Measurements from ENCODE around the gene RWDD4.

The RWDD4 gene

DNA sequence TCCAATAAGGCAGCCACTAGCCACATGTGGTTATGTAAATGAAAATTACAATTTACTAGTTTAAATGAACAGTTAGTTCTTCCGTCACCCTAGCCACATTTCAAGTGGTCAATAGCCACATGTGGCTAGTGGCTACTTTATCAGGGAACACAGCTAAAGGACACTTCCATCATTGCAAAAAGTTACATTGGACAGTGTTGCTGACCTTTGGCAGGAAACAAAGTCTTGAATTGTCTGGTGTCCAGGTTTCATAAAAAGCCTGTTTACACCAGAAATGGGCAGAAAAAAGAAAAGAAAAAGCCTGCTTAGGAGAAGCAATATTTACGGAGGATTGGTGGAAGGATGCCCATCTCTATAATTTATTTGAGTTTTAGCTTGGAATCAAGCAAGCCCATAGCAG lies 38.6 kb downstream of the RWDD4 start:
- Histone ChIP-seq H3K36me3 (ENCODE audit: control insufficient read depth, insufficient read depth, low read length, severe bottlenecking) (no peaks in the 10 kb centered on the region), H3K9me3 (ENCODE audit: control insufficient read depth, low read length) (no peaks in the 10 kb centered on the region), H3K9ac (ENCODE audit: low read length) (no peak overlapping the region), H3K4me3 (ENCODE audit: low read length) (no peak overlapping the region), H3K4me1 (ENCODE audit: control insufficient read depth, insufficient read depth, low read length) (peaks cover 25% of the 10 kb centered on the region), H3K27me3 (replicated peaks; ENCODE audit: control insufficient read depth, insufficient read depth, low read length) (no peaks in the 10 kb centered on the region)
- DNase-seq (ENCODE audit: low read depth): no peak

- Histone ChIP-seq H3K4me3 (ENCODE audit: low read length) (peak overlapping the region; percentile 15), H3K27me3 (replicated peaks; ENCODE audit: control insufficient read depth, insufficient read depth, low read length) (no peaks in the 10 kb centered on the region), H3K9ac (ENCODE audit: low read length) (peak overlapping the region; percentile 22), H3K9me3 (ENCODE audit: control insufficient read depth, low read length) (no peaks in the 10 kb centered on the region), H3K4me1 (ENCODE audit: control insufficient read depth, insufficient read depth, low read length) (peaks cover 25% of the 10 kb centered on the region), H3K36me3 (ENCODE audit: control insufficient read depth, insufficient read depth, low read length, severe bottlenecking) (no peaks in the 10 kb centered on the region)
- DNase-seq (ENCODE audit: low read depth): no peak
Measured at GRCh38 chr4:183618681-183619080, 40.3 kb downstream of the RWDD4 start.

- no peaks in the 10 kb centered on the region for H3K36me3 ChIP-seq (ENCODE audit: control insufficient read depth, insufficient read depth, low read length, severe bottlenecking)
- no peak for DNase-seq (ENCODE audit: low read depth)
Measured at GRCh38 chr4:183617075-183617474, 41.9 kb downstream of the RWDD4 start.

GRCh38 chr4:183612329-183613250 lies 46.4 kb downstream of the RWDD4 start:
- Histone ChIP-seq H3K9ac (ENCODE audit: low read length) (no peak overlapping the region), H3K9me3 (ENCODE audit: control insufficient read depth, low read length) (no peaks in the 10 kb centered on the region), H3K36me3 (ENCODE audit: control insufficient read depth, insufficient read depth, low read length, severe bottlenecking) (no peaks in the 10 kb centered on the region), H3K4me3 (ENCODE audit: low read length) (no peak overlapping the region), H3K4me1 (ENCODE audit: control insufficient read depth, insufficient read depth, low read length) (peaks cover 12% of the 10 kb centered on the region), H3K27me3 (replicated peaks; ENCODE audit: control insufficient read depth, insufficient read depth, low read length) (no peaks in the 10 kb centered on the region)
- DNase-seq (ENCODE audit: low read depth): no peak

More at GRCh38 chr4:183617075-183617474, 41.9 kb downstream of the RWDD4 start:
- Histone ChIP-seq H3K9me3 (ENCODE audit: control insufficient read depth, low read length) (no peaks in the 10 kb centered on the region), H3K4me3 (ENCODE audit: low read length) (no peak overlapping the region), H3K9ac (ENCODE audit: low read length) (no peak overlapping the region), H3K27me3 (replicated peaks; ENCODE audit: control insufficient read depth, insufficient read depth, low read length) (no peaks in the 10 kb centered on the region), H3K4me1 (ENCODE audit: control insufficient read depth, insufficient read depth, low read length) (peaks cover 23% of the 10 kb centered on the region)

DNA sequence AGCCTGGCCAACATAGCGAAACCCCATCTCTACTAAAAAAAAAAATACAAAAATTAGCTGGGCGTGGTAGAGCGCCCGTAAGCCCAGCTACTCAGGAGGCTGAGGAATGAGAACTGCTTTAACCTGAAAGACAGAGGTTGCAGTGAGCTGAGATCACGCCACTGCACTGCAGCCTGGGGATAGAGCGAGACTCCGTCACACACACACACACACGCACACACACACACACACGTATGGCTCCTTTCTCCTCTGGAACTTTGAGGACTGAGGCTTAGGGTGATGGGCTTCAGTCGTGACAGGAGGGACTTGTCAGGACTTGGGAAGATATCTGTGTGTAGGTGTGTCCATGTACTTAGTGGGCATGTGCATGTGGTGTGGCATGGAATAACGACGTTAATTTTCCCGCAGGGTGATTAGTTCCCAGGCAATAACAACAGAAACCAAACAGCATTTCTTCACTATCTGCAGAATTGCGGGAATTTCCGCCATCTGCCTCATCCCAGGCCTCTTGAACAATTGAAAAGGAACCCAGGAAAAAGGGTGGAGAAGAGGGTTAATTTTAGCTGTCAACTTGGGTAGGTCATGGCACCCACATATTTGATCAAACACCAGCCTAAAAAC lies 47.7 kb downstream of the RWDD4 start:
- no peaks in the 10 kb centered on the region for H3K36me3 ChIP-seq (ENCODE audit: control insufficient read depth, insufficient read depth, low read length, severe bottlenecking)
- H3K4me3 ChIP-seq (ENCODE audit: low read length): no peak overlapping the region
- peaks cover 12% of the 10 kb centered on the region for H3K4me1 ChIP-seq (ENCODE audit: control insufficient read depth, insufficient read depth, low read length)
- H3K27me3 ChIP-seq (replicated peaks; ENCODE audit: control insufficient read depth, insufficient read depth, low read length): no peaks in the 10 kb centered on the region
- H3K9me3 ChIP-seq (ENCODE audit: control insufficient read depth, low read length): no peaks in the 10 kb centered on the region
- peak overlapping the region; percentile 50 for H3K9ac ChIP-seq (ENCODE audit: low read length)
- DNase-seq (ENCODE audit: low read depth): no peak

DNA sequence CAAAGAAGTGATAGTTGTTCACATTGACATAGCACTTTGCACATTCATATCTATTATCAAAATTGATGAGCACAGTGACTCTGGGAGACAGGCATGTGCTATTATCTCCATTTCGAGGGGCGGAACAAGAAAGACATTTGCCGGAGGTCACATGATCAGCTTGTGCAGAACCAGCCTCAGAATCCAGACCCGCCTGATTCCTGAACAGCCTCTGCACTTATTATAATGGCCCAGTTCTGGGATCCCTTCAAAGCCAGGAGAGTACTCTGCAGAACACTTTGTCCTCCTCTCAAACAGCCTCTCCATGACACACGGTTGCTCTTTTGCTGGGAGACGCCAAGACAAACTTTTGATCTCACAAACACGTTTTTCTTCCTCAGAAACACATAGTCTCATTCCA lies 48.4 kb downstream of the RWDD4 start:
- peak overlapping the region; percentile 25 for H3K4me3 ChIP-seq (ENCODE audit: low read length)
- no peaks in the 10 kb centered on the region for H3K27me3 ChIP-seq (replicated peaks; ENCODE audit: control insufficient read depth, insufficient read depth, low read length)
- H3K9me3 ChIP-seq (ENCODE audit: control insufficient read depth, low read length): no peaks in the 10 kb centered on the region
- H3K36me3 ChIP-seq (ENCODE audit: control insufficient read depth, insufficient read depth, low read length, severe bottlenecking): no peaks in the 10 kb centered on the region
- H3K4me1 ChIP-seq (ENCODE audit: control insufficient read depth, insufficient read depth, low read length): peaks cover 12% of the 10 kb centered on the region
- H3K9ac ChIP-seq (ENCODE audit: low read length): peak overlapping the region; percentile 50
- DNase-seq (ENCODE audit: low read depth): no peak

DNA sequence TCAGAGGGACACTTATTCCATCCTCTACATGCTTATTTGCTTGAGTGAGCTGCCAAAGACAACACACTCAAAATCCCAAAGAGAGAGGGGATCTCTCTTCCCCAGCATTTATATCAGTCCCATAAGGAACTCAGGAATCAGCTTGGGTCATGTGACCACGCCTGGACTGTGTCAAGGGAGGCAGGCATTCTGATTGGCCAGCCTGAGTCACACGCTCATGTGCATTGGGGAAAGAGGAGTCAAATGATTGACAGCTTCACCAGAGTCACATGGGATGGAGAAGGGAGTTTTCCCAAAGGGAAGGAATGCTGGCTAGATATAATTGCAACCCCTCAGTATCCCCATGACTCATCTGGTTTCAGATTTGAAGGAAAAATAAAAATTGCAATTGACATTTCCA lies 49.0 kb downstream of the RWDD4 start:
- Histone ChIP-seq H3K4me1 (ENCODE audit: control insufficient read depth, insufficient read depth, low read length) (peaks cover 12% of the 10 kb centered on the region), H3K4me3 (ENCODE audit: low read length) (no peak overlapping the region), H3K9ac (ENCODE audit: low read length) (no peak overlapping the region), H3K36me3 (ENCODE audit: control insufficient read depth, insufficient read depth, low read length, severe bottlenecking) (no peaks in the 10 kb centered on the region), H3K9me3 (ENCODE audit: control insufficient read depth, low read length) (no peaks in the 10 kb centered on the region), H3K27me3 (replicated peaks; ENCODE audit: control insufficient read depth, insufficient read depth, low read length) (no peaks in the 10 kb centered on the region)
- DNase-seq (ENCODE audit: low read depth): no peak

DNA sequence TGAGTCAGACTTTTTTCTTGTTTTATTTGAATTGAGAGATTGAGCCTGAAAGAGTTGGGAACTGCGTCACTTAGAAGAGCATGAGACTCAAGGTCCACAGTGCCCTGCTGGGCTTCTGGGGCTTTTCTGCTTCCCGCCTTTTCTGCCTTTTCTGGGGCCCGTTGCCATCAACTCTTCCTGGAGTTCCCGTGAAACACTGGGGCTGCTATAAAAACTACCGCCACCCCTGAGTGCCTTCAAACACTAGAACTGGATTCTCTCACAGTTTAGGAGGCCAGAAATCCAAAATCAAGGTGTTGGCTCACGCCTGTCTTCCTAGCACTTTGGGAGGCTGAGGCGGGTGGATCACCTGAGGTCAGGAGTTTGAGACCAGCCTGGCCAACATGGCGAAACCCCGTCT lies 49.8 kb downstream of the RWDD4 start:
- Histone ChIP-seq H3K4me3 (ENCODE audit: low read length) (no peak overlapping the region), H3K9ac (ENCODE audit: low read length) (no peak overlapping the region), H3K4me1 (ENCODE audit: control insufficient read depth, insufficient read depth, low read length) (peaks cover 12% of the 10 kb centered on the region), H3K36me3 (ENCODE audit: control insufficient read depth, insufficient read depth, low read length, severe bottlenecking) (no peaks in the 10 kb centered on the region), H3K9me3 (ENCODE audit: control insufficient read depth, low read length) (no peaks in the 10 kb centered on the region), H3K27me3 (replicated peaks; ENCODE audit: control insufficient read depth, insufficient read depth, low read length) (no peaks in the 10 kb centered on the region)
- DNase-seq (ENCODE audit: low read depth): no peak

GRCh38 chr4:183607894-183608293 lies 51.1 kb downstream of the RWDD4 start:
- no peaks in the 10 kb centered on the region for H3K36me3 ChIP-seq (ENCODE audit: control insufficient read depth, insufficient read depth, low read length, severe bottlenecking)
- H3K9ac ChIP-seq (ENCODE audit: low read length): no peak overlapping the region
- no peaks in the 10 kb centered on the region for H3K27me3 ChIP-seq (replicated peaks; ENCODE audit: control insufficient read depth, insufficient read depth, low read length)
- H3K4me1 ChIP-seq (ENCODE audit: control insufficient read depth, insufficient read depth, low read length): peaks cover 12% of the 10 kb centered on the region
- DNase-seq (ENCODE audit: low read depth): no peak
- no peaks in the 10 kb centered on the region for H3K9me3 ChIP-seq (ENCODE audit: control insufficient read depth, low read length)
- H3K4me3 ChIP-seq (ENCODE audit: low read length): no peak overlapping the region

- Histone ChIP-seq H3K9me3 (ENCODE audit: control insufficient read depth, low read length) (no peaks in the 10 kb centered on the region), H3K36me3 (ENCODE audit: control insufficient read depth, insufficient read depth, low read length, severe bottlenecking) (no peaks in the 10 kb centered on the region), H3K4me1 (ENCODE audit: control insufficient read depth, insufficient read depth, low read length) (peaks cover 4% of the 10 kb centered on the region), H3K9ac (ENCODE audit: low read length) (peak overlapping the region; percentile 28), H3K27me3 (replicated peaks; ENCODE audit: control insufficient read depth, insufficient read depth, low read length) (no peaks in the 10 kb centered on the region), H3K4me3 (ENCODE audit: low read length) (no peak overlapping the region)
- peak; percentile 64 for DNase-seq (ENCODE audit: low read depth)
Measured at GRCh38 chr4:183602557-183603027, 56.4 kb downstream of the RWDD4 start.

- H3K36me3 ChIP-seq (ENCODE audit: control insufficient read depth, insufficient read depth, low read length, severe bottlenecking): no peaks in the 10 kb centered on the region
- H3K9me3 ChIP-seq (ENCODE audit: control insufficient read depth, low read length): peaks cover 7% of the 10 kb centered on the region
- H3K4me1 ChIP-seq (ENCODE audit: control insufficient read depth, insufficient read depth, low read length): peaks cover 4% of the 10 kb centered on the region
- DNase-seq (ENCODE audit: low read depth): no peak
- no peak overlapping the region for H3K9ac ChIP-seq (ENCODE audit: low read length)
- H3K27me3 ChIP-seq (replicated peaks; ENCODE audit: control insufficient read depth, insufficient read depth, low read length): no peaks in the 10 kb centered on the region
- H3K4me3 ChIP-seq (ENCODE audit: low read length): no peak overlapping the region
Measured at GRCh38 chr4:183601381-183601780, 57.6 kb downstream of the RWDD4 start.
